Endodermal cell (in vitro differentiated cells): ENCODE results near the gene SPTB. TPM values are rescaled to one million over a fixed set of nuclear protein-coding genes. Genes with fewer than 3 reads are reported as not detected.

Experiments used
- DNase-seq: peaks from one replicate; pipeline ENCODE4 v3.0.0-alpha.2; 2017
- H3K27ac ChIP-seq: 2 replicates; pipeline ENCODE4 v1.5.1; 2013; ENCODE audit warnings: mild to moderate bottlenecking, low read depth, low read length, moderate library complexity
- H3K27me3 ChIP-seq: 2 replicates; pipeline ENCODE4 v1.6.1; 2013; ENCODE audit warnings: mild to moderate bottlenecking, low read length, moderate library complexity; ENCODE audit not compliant: insufficient read depth, control insufficient read depth, poor library complexity, severe bottlenecking
- H3K36me3 ChIP-seq: 2 replicates; pipeline ENCODE4 v1.7.0; 2013; ENCODE audit warnings: mild to moderate bottlenecking, low read length, moderate library complexity; ENCODE audit not compliant: control insufficient read depth, insufficient read depth
- H3K4me1 ChIP-seq: one replicate; pipeline ENCODE4 v1.7.0; 2013; ENCODE audit warnings: low read length; ENCODE audit not compliant: control insufficient read depth, insufficient read depth
- H3K4me3 ChIP-seq: 2 replicates; pipeline ENCODE4 v1.5.1; 2013; ENCODE audit warnings: mild to moderate bottlenecking, low read length, moderate library complexity
- H3K9ac ChIP-seq: 2 replicates; pipeline ENCODE4 v1.6.1; 2013; ENCODE audit warnings: mild to moderate bottlenecking, low read length, moderate library complexity; ENCODE audit not compliant: poor library complexity, severe bottlenecking; ENCODE audit errors: extremely low read depth
- H3K9me3 ChIP-seq: 2 replicates; pipeline ENCODE4 v1.6.1; 2013; ENCODE audit warnings: mild to moderate bottlenecking, low read length, moderate library complexity; ENCODE audit not compliant: control insufficient read depth
- H3K27ac Mint-ChIP-seq: 2 replicates; pipeline ENCODE4 v1.8.0; 2020; ENCODE audit warnings: mixed read lengths
- H3K27me3 Mint-ChIP-seq: 2 replicates; pipeline ENCODE4 v1.8.0; 2021; ENCODE audit warnings: mild to moderate bottlenecking, mixed read lengths; ENCODE audit not compliant: insufficient read depth
- H3K36me3 Mint-ChIP-seq: 2 replicates; pipeline ENCODE4 v1.8.0; 2020; ENCODE audit warnings: low read depth, mixed read lengths
- H3K4me1 Mint-ChIP-seq: 2 replicates; pipeline ENCODE4 v1.8.0; 2020; ENCODE audit warnings: mixed read lengths
- H3K4me3 Mint-ChIP-seq: 2 replicates; pipeline ENCODE4 v1.8.0; 2020; ENCODE audit warnings: mild to moderate bottlenecking, moderate library complexity, mixed read lengths
- H3K9me3 Mint-ChIP-seq: 2 replicates; pipeline ENCODE4 v1.8.0; 2020; ENCODE audit warnings: mild to moderate bottlenecking, mixed read lengths
- WGBS, 2 experiments: methylation state at CpG; one replicate each; pipeline versions ENCODE4 v1.1.5 to v1.1.7; 2013; ENCODE audit warnings: missing lambda C conversion rate in 2 of 2, mixed read lengths in 1 of 2; ENCODE audit not compliant: insufficient coverage in 1 of 2, insufficient read length in 1 of 2; 5-methylcytosine and 5-hydroxymethylcytosine counted together
- total RNA-seq, 2 donors: library from RNA; stranded (reverse); fragmentation: NEBNext Ultra II Directional in 1 of 2; extraction: Animal tissue kit (Norgen Biotek cat#: 25700) in 1 of 2; gene quantifications; 2 replicates in 1 of 2; 3 replicates in 1 of 2; pipeline ENCODE4 v1.2.1, GENCODE V29; 2021
- TF ChIP-seq, protein P1 (sequence below): fragments of 200-600 bp; sonication (generic); conservative IDR thresholded peaks from 2 replicates; pipeline ENCODE4 v1.5.0; 2021; ENCODE audit warnings: antibody characterized with exemption, mild to moderate bottlenecking

The SPTB gene
- total RNA-seq, 2 donors from 2014 or later, result 0.77 to 1.4 TPM

DNA sequence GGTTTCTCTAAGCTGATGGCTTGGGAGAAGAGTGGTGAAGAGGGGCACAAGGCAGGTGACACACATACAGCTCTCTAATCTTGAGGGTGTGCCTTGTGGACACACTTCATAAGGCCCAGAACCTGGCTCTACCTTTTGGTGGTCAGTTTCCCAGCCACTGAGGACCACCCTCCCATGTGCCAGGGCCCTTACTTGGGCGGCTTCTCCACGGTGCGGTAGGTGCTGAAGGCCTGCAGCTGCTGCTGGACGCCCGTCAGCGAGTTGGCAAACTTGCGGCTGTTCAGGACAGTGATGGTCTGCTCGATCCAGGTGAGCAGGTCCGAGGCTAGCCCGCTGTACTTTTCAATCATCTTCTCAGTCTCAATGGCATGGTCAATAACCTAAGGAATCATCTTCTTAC, 80.2 kb downstream of the SPTB start:
- H3K9me3 ChIP-seq, result no peaks in the 10 kb centered on the region
- no peaks in the 10 kb centered on the region for H3K4me1 ChIP-seq
- TF ChIP-seq, protein P1, sequence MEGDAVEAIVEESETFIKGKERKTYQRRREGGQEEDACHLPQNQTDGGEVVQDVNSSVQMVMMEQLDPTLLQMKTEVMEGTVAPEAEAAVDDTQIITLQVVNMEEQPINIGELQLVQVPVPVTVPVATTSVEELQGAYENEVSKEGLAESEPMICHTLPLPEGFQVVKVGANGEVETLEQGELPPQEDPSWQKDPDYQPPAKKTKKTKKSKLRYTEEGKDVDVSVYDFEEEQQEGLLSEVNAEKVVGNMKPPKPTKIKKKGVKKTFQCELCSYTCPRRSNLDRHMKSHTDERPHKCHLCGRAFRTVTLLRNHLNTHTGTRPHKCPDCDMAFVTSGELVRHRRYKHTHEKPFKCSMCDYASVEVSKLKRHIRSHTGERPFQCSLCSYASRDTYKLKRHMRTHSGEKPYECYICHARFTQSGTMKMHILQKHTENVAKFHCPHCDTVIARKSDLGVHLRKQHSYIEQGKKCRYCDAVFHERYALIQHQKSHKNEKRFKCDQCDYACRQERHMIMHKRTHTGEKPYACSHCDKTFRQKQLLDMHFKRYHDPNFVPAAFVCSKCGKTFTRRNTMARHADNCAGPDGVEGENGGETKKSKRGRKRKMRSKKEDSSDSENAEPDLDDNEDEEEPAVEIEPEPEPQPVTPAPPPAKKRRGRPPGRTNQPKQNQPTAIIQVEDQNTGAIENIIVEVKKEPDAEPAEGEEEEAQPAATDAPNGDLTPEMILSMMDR, result no peak
- Mint-ChIP-seq H3K27ac (no peak overlapping the region), H3K4me3 (no peak overlapping the region), H3K4me1 (no peaks in the 10 kb centered on the region), H3K27me3 (peaks cover 2% of the 10 kb centered on the region), H3K36me3 (no peaks in the 10 kb centered on the region), H3K9me3 (no peaks in the 10 kb centered on the region)
- H3K36me3 ChIP-seq, result no peaks in the 10 kb centered on the region
- 94% methylated on average over 10 of the region's 10 CpGs for WGBS, 2 experiments
- no peak overlapping the region for H3K27ac ChIP-seq
- no peak overlapping the region for H3K9ac ChIP-seq
- DNase-seq, result no peak
- H3K4me3 ChIP-seq, result no peak overlapping the region
- no peaks in the 10 kb centered on the region for H3K27me3 ChIP-seq

DNA sequence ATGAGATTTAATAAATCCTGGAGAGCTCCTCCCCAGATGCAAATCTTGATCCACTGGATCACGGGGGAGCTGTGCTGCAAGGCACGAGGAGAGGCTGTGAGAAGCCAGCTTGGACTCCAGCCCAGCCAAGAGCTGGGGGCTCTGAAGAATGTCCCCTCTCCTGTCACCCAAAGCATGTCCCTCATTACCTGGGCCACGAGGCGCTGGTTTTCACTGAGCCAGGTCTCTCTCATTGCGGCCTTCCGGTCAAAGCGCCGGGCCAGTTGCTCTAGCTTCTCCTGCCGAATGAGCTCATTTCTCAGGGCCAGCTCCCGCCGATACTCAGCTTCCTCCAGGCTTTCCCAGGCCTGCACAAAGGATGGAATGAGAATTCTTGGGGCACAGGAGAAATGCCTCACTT, 83.3 kb downstream of the SPTB start:
- 84 to 93% methylated on average over 9 to 11 of the region's 11 CpGs for WGBS, 2 experiments
- no peak overlapping the region for H3K4me3 Mint-ChIP-seq
- Histone ChIP-seq H3K4me3 (no peak overlapping the region), H3K36me3 (no peaks in the 10 kb centered on the region), H3K9ac (no peak overlapping the region), H3K4me1 (no peaks in the 10 kb centered on the region), H3K9me3 (no peaks in the 10 kb centered on the region), H3K27ac (no peak overlapping the region), H3K27me3 (no peaks in the 10 kb centered on the region)
- H3K36me3 Mint-ChIP-seq, result no peaks in the 10 kb centered on the region
- peaks cover 2% of the 10 kb centered on the region for H3K27me3 Mint-ChIP-seq
- no peak for DNase-seq
- no peaks in the 10 kb centered on the region for H3K9me3 Mint-ChIP-seq
- H3K27ac Mint-ChIP-seq, result no peak overlapping the region
- H3K4me1 Mint-ChIP-seq, result no peaks in the 10 kb centered on the region
- TF ChIP-seq, protein P1, result no peak

DNA sequence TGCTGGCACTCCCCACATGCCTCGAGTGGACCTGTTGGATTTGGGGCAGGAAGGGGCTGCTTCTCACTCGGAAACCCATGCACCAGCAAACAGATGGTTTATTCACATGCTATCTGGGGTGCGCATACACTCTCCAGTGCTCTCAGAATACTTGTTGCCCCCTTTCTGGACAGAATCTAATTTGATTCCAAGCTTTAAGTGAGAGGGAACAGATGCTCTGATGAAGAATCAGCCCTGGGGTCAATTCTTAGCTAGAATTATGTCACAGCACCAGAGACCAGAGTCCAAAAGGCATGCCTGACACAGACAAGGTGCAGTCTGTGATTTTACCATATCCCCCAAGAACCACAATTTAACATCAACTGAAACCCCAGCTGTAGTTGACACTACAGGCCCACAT, 83.8 kb downstream of the SPTB start:
- Histone ChIP-seq H3K4me1 (no peaks in the 10 kb centered on the region), H3K4me3 (no peak overlapping the region), H3K36me3 (no peaks in the 10 kb centered on the region), H3K27me3 (no peaks in the 10 kb centered on the region), H3K9me3 (no peaks in the 10 kb centered on the region), H3K9ac (no peak overlapping the region), H3K27ac (no peak overlapping the region)
- Mint-ChIP-seq H3K27ac (no peak overlapping the region), H3K4me1 (no peaks in the 10 kb centered on the region), H3K36me3 (no peaks in the 10 kb centered on the region), H3K27me3 (peaks cover 2% of the 10 kb centered on the region), H3K9me3 (no peaks in the 10 kb centered on the region), H3K4me3 (no peak overlapping the region)
- no peak for DNase-seq
- TF ChIP-seq, protein P1, result no peak
- 96 to 98% methylated on average over 3 of the region's 3 CpGs for WGBS, 2 experiments
